ENCODE measurements around the gene TGFBR3L. TPM values are rescaled to one million over a fixed set of nuclear protein-coding genes. Genes with fewer than 3 reads are reported as not detected.

The TGFBR3L gene
- total and polyA plus RNA-seq, 2 of the 4 experiments (the other 2 are of a cell fraction) = 0.94 TPM; not detected in 1

GRCh38 chr19:7871437-7872305, 43.0 kb upstream of the TGFBR3L start (continued):
- TF ChIP-seq MAFK (IDR thresholded peaks at IDR 0.05; ENCODE audit: low read depth, low read length) = no peak
- no peak for TF ChIP-seq RFX5 (IDR thresholded peaks at IDR 0.05; ENCODE audit: low read depth, low read length)

DNA sequence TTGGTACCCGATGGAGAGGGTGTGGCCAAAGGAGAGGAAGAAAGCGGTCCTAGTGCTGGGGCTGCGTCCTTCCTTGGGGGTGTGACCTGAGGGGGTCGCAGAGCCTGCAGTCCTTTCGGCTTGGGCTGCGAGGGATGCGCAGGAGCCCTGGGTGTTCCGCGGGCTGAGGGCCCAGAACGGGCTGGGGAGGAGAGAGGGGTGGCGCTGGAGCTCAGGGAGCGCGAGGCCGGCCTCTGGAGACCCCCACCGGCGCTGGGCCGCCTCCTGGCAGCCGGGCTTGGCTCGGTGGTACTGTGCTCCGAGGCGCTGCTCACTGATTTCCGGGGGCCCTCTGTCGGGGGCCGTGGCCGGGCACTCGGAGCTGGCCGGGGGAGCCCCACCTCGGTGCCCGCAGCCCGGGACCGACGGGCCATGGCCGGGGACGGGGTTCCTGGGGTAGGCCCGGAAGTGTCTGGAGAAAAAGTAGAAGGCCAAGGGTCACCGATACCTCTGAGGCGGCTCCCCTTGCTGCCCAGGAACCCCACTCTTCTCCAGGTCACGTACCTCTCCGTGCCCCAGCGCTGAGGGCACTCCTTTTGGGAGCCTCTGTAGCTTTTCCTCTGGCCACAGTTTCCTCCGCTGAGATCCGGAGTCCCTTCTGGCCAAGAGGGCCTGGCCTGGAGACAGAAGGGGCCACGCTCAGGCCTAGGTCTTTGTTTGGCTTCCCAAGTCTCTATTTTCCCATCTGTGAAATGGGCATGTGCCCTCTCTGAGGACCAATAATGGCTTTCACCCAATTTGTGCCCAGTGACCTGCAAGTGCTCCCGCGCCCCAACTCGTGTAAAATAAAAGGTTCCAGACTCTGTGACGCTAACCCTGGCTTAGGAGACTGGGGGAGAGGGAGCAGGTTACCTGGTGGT, 42.1 kb upstream of the TGFBR3L start:
- Histone ChIP-seq H3K27me3 (ENCODE audit: control insufficient read depth, insufficient read depth, low read length) (peaks cover 32% of the 10 kb centered on the region), H3K9me1 (ENCODE audit: insufficient read depth, low read length) (no peaks in the 10 kb centered on the region), H4K8ac (ENCODE audit: low read depth in 2 of 2, low read length in 2 of 2) (no peak overlapping the region), H2AFZ (replicated peaks; ENCODE audit: low read length, poor library complexity) (peak overlapping the region; percentile 95), H2BK120ac (ENCODE audit: low read depth, low read length) (no peak overlapping the region), H2BK5ac (ENCODE audit: low read depth, low read length, poor library complexity, severe bottlenecking) (no peak overlapping the region), H4K91ac (ENCODE audit: insufficient read depth, low read depth, low read length) (no peak overlapping the region), H3K18ac (ENCODE audit: low read depth, low read length) (no peak overlapping the region), H4K20me1 (ENCODE audit: insufficient read depth, low read length) (peaks cover 8% of the 10 kb centered on the region), H4K5ac (ENCODE audit: low read depth, low read length) (no peak overlapping the region), H3K4me3 (ENCODE audit: insufficient read depth, low read depth, low read length) (no peak overlapping the region), H2AK9ac (replicated peaks; ENCODE audit: low read depth, low read length, poor library complexity) (peak overlapping the region; percentile 34), H3K56ac (ENCODE audit: extremely low read depth, insufficient read depth, low read length) (no peak overlapping the region), H3K79me1 (ENCODE audit: low read depth in 1 of 2, low read length in 2 of 2) (no peaks in the 10 kb centered on the region), H3K23ac (ENCODE audit: low read depth, low read length) (no peak overlapping the region), H3K14ac (replicated peaks; ENCODE audit: low read depth, low read length) (no peak overlapping the region), H3K9me3 (ENCODE audit: control insufficient read depth, insufficient read depth, low read length) (no peaks in the 10 kb centered on the region), H3K27ac (ENCODE audit: insufficient read depth, low read length) (no peak overlapping the region), H3K4ac (ENCODE audit: low read depth, low read length) (no peak overlapping the region), H2BK20ac (ENCODE audit: low read depth, low read length) (no peak overlapping the region), H3K9ac (ENCODE audit: low read depth, low read length) (no peak overlapping the region), H2BK15ac (ENCODE audit: low read depth, low read length) (no peak overlapping the region), H2AK5ac (ENCODE audit: low read depth, low read length) (no peak overlapping the region), H3K4me2 (ENCODE audit: low read depth, low read length) (peak overlapping the region; percentile 57; the same call in 1 of the 2 replicates), H3K36me3 (ENCODE audit: control insufficient read depth, insufficient read depth, low read length) (no peaks in the 10 kb centered on the region), H3K4me1 (ENCODE audit: control insufficient read depth, insufficient read depth, low read length) (peaks cover 16% of the 10 kb centered on the region)
- WGBS, 2 experiments (ENCODE audit: extremely low coverage in 2 of 2, insufficient read length in 1 of 2) = 56% methylated on average over 8 of the region's 47 CpGs; no CpG with 5 or more reads in 1 of the 2 experiments
- dilution Hi-C loops (cut with HindIII; ENCODE audit: low sequenced_read_pairs, unreplicated experiment) (no loop called here), intact Hi-C loops (cut with micrococcal nuclease) (no loop called here), in situ Hi-C loops (cut with MboI; ENCODE audit: low sequenced_read_pairs) (no loop called here)
- no TSS peak for BruUV-seq (replicated peaks)
- TF ChIP-seq RAD21 (IDR thresholded peaks at IDR 0.05; ENCODE audit: low read length) = no peak
- TF ChIP-seq FOS (IDR thresholded peaks at IDR 0.05; ENCODE audit: low read depth, low read length) = no peak
- TF ChIP-seq, protein P1, sequence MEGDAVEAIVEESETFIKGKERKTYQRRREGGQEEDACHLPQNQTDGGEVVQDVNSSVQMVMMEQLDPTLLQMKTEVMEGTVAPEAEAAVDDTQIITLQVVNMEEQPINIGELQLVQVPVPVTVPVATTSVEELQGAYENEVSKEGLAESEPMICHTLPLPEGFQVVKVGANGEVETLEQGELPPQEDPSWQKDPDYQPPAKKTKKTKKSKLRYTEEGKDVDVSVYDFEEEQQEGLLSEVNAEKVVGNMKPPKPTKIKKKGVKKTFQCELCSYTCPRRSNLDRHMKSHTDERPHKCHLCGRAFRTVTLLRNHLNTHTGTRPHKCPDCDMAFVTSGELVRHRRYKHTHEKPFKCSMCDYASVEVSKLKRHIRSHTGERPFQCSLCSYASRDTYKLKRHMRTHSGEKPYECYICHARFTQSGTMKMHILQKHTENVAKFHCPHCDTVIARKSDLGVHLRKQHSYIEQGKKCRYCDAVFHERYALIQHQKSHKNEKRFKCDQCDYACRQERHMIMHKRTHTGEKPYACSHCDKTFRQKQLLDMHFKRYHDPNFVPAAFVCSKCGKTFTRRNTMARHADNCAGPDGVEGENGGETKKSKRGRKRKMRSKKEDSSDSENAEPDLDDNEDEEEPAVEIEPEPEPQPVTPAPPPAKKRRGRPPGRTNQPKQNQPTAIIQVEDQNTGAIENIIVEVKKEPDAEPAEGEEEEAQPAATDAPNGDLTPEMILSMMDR (conservative IDR thresholded peaks at IDR 0.05; ENCODE audit: low read depth, low read length) = no peak
- no peak for TF ChIP-seq ELK1 (IDR thresholded peaks at IDR 0.05; ENCODE audit: borderline replicate concordance, low read depth, low read length)
- CTCF ChIA-PET = no interaction called here
- DNase-seq (no peak), ATAC-seq (ENCODE audit: low read depth) (no peak)
- POLR2A ChIA-PET (ENCODE audit: unreplicated experiment) = no interaction called here

All from IMR-90 (cell line).